ENCODE data around the gene HMMR.

Gene HMMR

DNA sequence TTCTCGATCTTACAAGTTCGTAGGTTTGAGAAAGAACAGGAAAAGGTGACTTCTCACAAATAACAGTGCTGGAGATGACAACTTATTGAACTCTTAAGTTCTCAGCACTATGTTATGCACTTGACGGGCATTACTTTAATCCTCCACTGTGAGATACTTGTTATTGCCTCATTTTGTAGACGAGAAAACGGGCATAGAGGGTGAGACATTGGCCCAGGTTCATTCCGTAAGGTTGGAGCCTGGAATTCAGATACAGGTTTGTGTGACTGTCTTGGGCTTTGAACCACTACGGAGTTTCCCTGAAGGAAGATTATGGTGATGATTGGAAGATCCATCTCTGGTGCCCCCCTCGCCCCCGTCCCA is 45.6 kb downstream of the HMMR start:
- TF ChIP-seq, protein P1, sequence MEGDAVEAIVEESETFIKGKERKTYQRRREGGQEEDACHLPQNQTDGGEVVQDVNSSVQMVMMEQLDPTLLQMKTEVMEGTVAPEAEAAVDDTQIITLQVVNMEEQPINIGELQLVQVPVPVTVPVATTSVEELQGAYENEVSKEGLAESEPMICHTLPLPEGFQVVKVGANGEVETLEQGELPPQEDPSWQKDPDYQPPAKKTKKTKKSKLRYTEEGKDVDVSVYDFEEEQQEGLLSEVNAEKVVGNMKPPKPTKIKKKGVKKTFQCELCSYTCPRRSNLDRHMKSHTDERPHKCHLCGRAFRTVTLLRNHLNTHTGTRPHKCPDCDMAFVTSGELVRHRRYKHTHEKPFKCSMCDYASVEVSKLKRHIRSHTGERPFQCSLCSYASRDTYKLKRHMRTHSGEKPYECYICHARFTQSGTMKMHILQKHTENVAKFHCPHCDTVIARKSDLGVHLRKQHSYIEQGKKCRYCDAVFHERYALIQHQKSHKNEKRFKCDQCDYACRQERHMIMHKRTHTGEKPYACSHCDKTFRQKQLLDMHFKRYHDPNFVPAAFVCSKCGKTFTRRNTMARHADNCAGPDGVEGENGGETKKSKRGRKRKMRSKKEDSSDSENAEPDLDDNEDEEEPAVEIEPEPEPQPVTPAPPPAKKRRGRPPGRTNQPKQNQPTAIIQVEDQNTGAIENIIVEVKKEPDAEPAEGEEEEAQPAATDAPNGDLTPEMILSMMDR (conservative IDR thresholded peaks at IDR 0.05; ENCODE audit: low read depth, low read length): no peak
- H3K4me3 ChIP-seq (ENCODE audit: low read length): peak overlapping the region; percentile 93
- no peak for DNase-seq (ENCODE audit: low read depth)

DNA sequence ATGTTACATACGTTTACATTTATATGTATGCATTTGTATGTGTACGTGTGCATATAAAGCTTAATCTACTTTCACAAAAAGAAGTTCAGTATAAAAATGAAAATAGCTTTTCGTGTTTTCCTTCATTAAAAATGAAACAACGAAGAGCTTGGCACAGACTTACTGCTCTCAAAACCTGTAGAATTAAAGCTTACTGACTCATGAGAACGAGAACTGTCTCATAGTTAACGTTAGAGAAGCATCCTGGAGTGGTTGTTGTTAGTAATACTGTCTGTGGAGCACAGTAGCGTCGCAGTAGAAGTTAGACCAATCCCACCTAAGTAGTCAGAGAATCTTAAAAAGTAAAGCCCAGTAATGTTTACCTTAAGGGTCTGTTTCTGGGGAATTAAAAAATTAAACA is 46.3 kb downstream of the HMMR start:
- TF ChIP-seq, protein P1 (conservative IDR thresholded peaks at IDR 0.05; ENCODE audit: low read depth, low read length): no peak
- no peak for DNase-seq (ENCODE audit: low read depth)
- H3K4me3 ChIP-seq (ENCODE audit: low read length): peak overlapping the region; percentile 93

GRCh38 chr5:163508753-163509152 is 48.3 kb downstream of the HMMR start:
- TF ChIP-seq, protein P1 (conservative IDR thresholded peaks at IDR 0.05; ENCODE audit: low read depth, low read length): no peak
- H3K4me3 ChIP-seq (ENCODE audit: low read length): peak overlapping the region; percentile 17
- DNase-seq (ENCODE audit: low read depth): no peak

GRCh38 chr5:163509291-163509951 is 49.0 kb downstream of the HMMR start:
- peak overlapping the region; percentile 17 for H3K4me3 ChIP-seq (ENCODE audit: low read length)
- TF ChIP-seq, protein P1 (conservative IDR thresholded peaks at IDR 0.05; ENCODE audit: low read depth, low read length): no peak
- DNase-seq (ENCODE audit: low read depth): peak; percentile 59

DNA sequence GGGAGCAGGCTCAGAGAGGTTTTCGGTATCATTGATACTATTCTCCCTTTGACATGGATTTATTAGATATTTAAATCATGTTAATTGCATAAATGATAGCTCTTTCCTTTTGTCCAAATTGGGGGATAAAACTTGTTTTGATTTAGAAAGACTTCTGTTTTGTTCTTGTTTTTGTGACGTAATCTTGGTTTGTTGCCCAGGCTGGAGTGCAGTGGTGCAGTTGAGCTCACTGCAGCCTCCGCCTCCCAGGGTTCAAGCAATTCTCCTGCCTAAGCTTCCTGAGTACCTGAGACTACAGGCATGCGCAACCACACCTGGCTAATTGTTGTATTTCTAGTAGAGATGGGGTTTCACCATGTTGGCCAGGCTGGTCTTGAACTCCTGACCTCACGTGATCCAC is 52.1 kb downstream of the HMMR start:
- no peak overlapping the region for H3K4me3 ChIP-seq (ENCODE audit: low read length)
- DNase-seq (ENCODE audit: low read depth): no peak
- TF ChIP-seq, protein P1 (conservative IDR thresholded peaks at IDR 0.05; ENCODE audit: low read depth, low read length): no peak

GRCh38 chr5:163525096-163525495 is 64.7 kb downstream of the HMMR start:
- TF ChIP-seq, protein P1 (conservative IDR thresholded peaks at IDR 0.05; ENCODE audit: low read depth, low read length): no peak
- H3K4me3 ChIP-seq (ENCODE audit: low read length): no peak overlapping the region
- no peak for DNase-seq (ENCODE audit: low read depth)

DNA sequence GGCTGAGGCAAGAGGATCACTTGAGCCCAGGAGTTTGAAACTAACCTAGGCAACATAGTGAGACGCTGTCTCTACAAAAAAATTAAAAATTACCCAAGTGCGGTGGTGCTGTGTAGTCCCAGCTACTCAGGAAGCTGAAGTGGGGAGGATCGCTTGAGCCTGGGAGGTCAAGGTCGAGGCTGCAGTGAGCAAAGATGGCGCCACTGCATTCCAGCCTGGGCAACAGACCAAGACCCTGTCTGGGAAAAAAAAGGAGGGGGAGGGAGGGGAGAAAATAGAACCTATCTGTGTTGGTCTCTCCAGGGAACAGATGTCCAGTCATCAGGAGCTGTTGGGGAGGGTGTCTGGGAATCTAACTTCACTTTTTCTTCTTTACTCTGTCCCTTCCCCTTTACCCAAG is 69.3 kb downstream of the HMMR start:
- TF ChIP-seq, protein P1 (conservative IDR thresholded peaks at IDR 0.05; ENCODE audit: low read depth, low read length): no peak
- no peak overlapping the region for H3K4me3 ChIP-seq (ENCODE audit: low read length)
- DNase-seq (ENCODE audit: low read depth): no peak

Measured in retinal pigment epithelial cell (primary cell).